Measurements from ENCODE around the gene SLC9A9. TPM values are rescaled to one million over a fixed set of nuclear protein-coding genes. Genes with fewer than 3 reads are reported as not detected.

Gene SLC9A9
- total RNA-seq, 1 experiment from 2014 or later, result 1.5 TPM

DNA sequence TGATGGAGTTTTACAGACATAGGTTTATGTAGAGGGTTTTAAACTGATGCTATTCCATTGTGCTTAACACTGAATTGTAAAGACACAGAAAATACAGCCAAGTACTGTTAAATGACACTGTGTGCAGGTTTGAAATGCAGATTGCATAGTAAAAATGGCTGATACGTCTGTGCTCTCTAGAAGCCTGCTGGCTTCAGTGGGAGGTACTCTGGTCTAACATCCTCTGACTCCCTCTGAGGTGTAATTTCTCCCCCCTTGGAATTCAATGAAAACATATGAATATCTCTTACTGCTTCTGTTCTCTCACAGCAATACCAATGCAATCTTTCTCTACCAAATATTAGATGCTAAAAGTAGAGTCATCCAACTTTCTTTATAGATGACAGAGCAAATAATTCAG is 176.6 kb downstream of the SLC9A9 start:
- H3K36me3 Mint-ChIP-seq (ENCODE audit: insufficient read depth, unreplicated experiment), result no peaks in the 10 kb centered on the region
- DNase-seq, result no peak
- H3K27me3 Mint-ChIP-seq (ENCODE audit: unreplicated experiment), result peaks cover 32% of the 10 kb centered on the region
- H3K9me3 Mint-ChIP-seq (ENCODE audit: low read depth, unreplicated experiment), result no peaks in the 10 kb centered on the region
- H3K4me1 Mint-ChIP-seq (ENCODE audit: low read depth, unreplicated experiment), result peaks cover 6% of the 10 kb centered on the region
- intact Hi-C loops (cut with micrococcal nuclease; ENCODE audit: unreplicated experiment), result loop anchor here (5.0 kb wide), 1 partner anchor 599 kb away; no protein-coding TSS in a partner anchor
- TF ChIP-seq, protein P1, sequence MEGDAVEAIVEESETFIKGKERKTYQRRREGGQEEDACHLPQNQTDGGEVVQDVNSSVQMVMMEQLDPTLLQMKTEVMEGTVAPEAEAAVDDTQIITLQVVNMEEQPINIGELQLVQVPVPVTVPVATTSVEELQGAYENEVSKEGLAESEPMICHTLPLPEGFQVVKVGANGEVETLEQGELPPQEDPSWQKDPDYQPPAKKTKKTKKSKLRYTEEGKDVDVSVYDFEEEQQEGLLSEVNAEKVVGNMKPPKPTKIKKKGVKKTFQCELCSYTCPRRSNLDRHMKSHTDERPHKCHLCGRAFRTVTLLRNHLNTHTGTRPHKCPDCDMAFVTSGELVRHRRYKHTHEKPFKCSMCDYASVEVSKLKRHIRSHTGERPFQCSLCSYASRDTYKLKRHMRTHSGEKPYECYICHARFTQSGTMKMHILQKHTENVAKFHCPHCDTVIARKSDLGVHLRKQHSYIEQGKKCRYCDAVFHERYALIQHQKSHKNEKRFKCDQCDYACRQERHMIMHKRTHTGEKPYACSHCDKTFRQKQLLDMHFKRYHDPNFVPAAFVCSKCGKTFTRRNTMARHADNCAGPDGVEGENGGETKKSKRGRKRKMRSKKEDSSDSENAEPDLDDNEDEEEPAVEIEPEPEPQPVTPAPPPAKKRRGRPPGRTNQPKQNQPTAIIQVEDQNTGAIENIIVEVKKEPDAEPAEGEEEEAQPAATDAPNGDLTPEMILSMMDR (IDR thresholded peaks at IDR 0.05; ENCODE audit: unreplicated experiment), result no peak
- H3K4me3 Mint-ChIP-seq (ENCODE audit: low read depth, unreplicated experiment), result no peak overlapping the region
- CTCF ChIA-PET, result interaction anchor here (1.0 kb wide), 1 partner anchor 7 kb away, joined by 4 read pairs; no protein-coding TSS in a partner anchor
- BruUV-seq (replicated peaks), result no TSS peak
- H3K27ac Mint-ChIP-seq (ENCODE audit: unreplicated experiment), result no peak overlapping the region

DNA sequence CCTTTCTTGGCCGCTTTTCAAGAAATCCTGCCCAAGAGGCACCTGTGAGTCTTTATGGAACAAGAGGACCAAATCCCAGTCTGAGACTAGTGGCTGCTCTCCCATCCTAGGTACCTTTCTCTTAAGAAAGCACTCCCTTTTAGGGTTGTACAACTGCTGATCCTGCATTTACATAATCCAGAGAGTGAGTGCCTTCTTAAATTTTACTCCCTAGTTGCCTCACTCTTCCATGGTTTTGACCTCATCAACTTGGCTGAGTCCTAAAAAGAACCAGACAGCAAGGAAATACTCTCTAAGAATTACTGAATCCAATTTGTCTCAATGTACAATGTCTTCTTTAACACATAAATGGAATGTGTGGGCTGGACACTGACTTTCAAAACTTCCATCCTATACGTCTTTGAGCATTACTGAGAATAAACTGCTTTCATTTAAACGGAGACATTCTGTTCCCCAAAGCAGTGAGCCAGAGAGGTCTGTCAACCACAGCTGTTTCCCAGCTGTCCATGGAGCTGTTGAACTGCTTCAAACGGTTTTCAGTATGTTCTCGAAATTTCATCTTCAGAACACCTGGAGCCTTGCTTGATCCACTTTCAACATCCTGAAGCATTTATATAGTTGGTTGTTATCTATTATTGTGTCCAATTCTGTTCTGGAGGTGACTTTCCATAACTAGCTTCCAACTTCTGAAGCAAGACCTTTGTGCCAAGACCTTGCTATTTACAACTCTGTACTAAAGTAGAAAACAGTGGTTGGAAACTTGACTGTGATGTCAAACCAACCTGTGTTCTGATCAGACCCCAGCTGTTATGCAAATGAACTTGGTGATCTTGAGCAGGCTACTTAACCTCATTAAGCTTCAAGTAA is 179.1 kb downstream of the SLC9A9 start:
- BruUV-seq (replicated peaks), result no TSS peak
- Mint-ChIP-seq H3K4me1 (ENCODE audit: low read depth, unreplicated experiment) (peaks cover 3% of the 10 kb centered on the region), H3K9me3 (ENCODE audit: low read depth, unreplicated experiment) (no peaks in the 10 kb centered on the region), H3K36me3 (ENCODE audit: insufficient read depth, unreplicated experiment) (no peaks in the 10 kb centered on the region), H3K27ac (ENCODE audit: unreplicated experiment) (no peak overlapping the region), H3K4me3 (ENCODE audit: low read depth, unreplicated experiment) (no peak overlapping the region), H3K27me3 (ENCODE audit: unreplicated experiment) (peaks cover 55% of the 10 kb centered on the region)
- CTCF ChIA-PET, result no interaction called here
- intact Hi-C loops (cut with micrococcal nuclease; ENCODE audit: unreplicated experiment), result no loop called here
- DNase-seq, result no peak
- TF ChIP-seq, protein P1 (IDR thresholded peaks at IDR 0.05; ENCODE audit: unreplicated experiment), result no peak

DNA sequence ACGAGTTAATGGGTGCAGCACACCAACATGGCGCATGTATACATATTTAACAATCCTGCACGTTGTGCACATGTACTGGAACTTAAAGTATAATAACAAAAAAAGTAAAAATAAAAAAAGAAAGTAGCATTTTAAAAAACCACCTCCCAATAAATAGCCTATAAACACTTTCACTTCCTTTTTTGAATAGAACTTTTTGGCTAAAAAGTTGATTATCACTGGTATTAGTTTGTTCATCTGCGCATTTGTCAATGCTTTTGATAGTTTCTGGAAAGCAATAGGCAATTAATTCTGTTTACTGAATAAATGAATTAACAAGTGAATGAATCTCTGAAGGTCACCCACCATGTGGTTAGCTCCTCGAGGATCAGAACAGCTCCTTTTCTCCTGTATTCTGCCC is 179.9 kb downstream of the SLC9A9 start:
- intact Hi-C loops (cut with micrococcal nuclease; ENCODE audit: unreplicated experiment), result no loop called here
- Mint-ChIP-seq H3K4me3 (ENCODE audit: low read depth, unreplicated experiment) (no peak overlapping the region), H3K27me3 (ENCODE audit: unreplicated experiment) (peaks cover 60% of the 10 kb centered on the region), H3K36me3 (ENCODE audit: insufficient read depth, unreplicated experiment) (no peaks in the 10 kb centered on the region), H3K27ac (ENCODE audit: unreplicated experiment) (no peak overlapping the region), H3K9me3 (ENCODE audit: low read depth, unreplicated experiment) (no peaks in the 10 kb centered on the region), H3K4me1 (ENCODE audit: low read depth, unreplicated experiment) (no peaks in the 10 kb centered on the region)
- TF ChIP-seq, protein P1 (IDR thresholded peaks at IDR 0.05; ENCODE audit: unreplicated experiment), result no peak
- no TSS peak for BruUV-seq (replicated peaks)
- CTCF ChIA-PET, result no interaction called here
- no peak for DNase-seq

DNA sequence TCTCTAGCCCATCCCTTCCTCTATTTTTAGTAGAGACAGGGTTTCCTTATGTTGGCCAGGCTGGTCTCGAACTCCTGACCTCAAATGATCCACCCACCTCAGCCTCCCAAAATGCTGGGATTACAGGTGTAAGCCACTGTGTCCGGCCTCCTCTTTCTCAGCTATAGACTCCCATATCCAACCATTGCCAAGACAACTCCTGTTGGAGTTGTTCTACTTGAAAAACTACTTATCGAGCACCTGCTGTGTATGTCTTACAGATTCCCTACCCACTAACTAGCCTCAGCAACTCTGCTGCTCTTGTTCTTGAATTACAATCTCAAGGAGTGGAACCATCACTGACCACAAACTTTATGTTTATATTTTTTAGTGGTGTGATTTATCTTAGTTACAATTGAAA is 186.6 kb downstream of the SLC9A9 start:
- TF ChIP-seq, protein P1 (IDR thresholded peaks at IDR 0.05; ENCODE audit: unreplicated experiment), result no peak
- Mint-ChIP-seq H3K4me3 (ENCODE audit: low read depth, unreplicated experiment) (no peak overlapping the region), H3K4me1 (ENCODE audit: low read depth, unreplicated experiment) (no peaks in the 10 kb centered on the region), H3K36me3 (ENCODE audit: insufficient read depth, unreplicated experiment) (no peaks in the 10 kb centered on the region), H3K27ac (ENCODE audit: unreplicated experiment) (no peak overlapping the region), H3K9me3 (ENCODE audit: low read depth, unreplicated experiment) (peaks cover 3% of the 10 kb centered on the region), H3K27me3 (ENCODE audit: unreplicated experiment) (peaks cover 40% of the 10 kb centered on the region)
- BruUV-seq (replicated peaks), result no TSS peak
- intact Hi-C loops (cut with micrococcal nuclease; ENCODE audit: unreplicated experiment), result no loop called here
- DNase-seq, result no peak
- CTCF ChIA-PET, result no interaction called here

All from Calu3 (cell line).